MV-4-11 (cell line): ENCODE data around the gene MAGEA2B.
"Not testable (repeated sequence)": the region's sequence is repeated elsewhere in the genome, so short reads cannot be mapped to it uniquely, and the experiment has no call there.

Experiments used
- DNase-seq: peaks from one replicate; lab custom pipeline; 2025; lab: John Stamatoyannopoulos, UW

Gene MAGEA2B

DNA sequence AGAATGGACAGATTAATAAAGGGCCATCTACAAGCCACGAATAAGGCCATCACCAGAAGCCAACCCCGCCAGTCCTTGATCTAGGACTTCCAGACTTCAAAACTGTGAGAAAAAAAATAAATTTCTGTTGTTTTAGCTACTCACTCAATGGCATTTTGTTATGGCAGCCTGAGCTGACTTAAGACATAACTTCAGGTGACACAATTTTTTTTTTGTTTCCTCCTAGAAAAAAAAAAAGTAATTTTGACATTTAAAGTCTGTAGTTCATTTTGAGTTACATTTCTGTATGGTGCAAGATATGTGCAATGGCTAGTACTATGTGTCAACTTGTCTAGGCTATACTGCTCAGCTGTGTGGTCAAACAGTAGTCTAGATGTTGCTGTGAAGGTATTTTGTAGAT lies 44.5 kb downstream of the MAGEA2B start, which contains the start of gene CSAG3:
Gene CSAG3, plus strand, starts transcription at position 301 of the 400 bp plus-strand sequence.
- not testable (repeated sequence) for DNase-seq

DNA sequence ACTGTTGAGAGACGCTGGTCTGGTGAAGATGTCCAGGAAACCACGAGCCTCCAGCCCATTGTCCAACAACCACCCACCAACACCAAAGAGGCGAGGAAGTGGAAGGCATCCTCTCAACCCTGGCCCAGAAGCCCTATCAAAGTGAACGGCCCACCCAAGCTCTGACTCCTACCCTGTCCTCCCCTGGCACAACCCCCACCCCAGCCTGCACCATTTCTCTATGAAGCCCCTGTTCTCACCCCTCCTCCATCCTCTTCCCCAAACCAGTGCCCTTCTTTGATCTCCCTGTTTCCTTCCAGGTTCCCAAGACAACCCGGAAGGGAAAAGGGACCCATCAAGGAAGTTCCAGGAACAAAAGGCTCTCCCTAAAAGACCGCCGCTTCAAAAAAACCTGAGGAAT lies 45.1 kb downstream of the MAGEA2B start:
- DNase-seq, result not testable (repeated sequence)

DNA sequence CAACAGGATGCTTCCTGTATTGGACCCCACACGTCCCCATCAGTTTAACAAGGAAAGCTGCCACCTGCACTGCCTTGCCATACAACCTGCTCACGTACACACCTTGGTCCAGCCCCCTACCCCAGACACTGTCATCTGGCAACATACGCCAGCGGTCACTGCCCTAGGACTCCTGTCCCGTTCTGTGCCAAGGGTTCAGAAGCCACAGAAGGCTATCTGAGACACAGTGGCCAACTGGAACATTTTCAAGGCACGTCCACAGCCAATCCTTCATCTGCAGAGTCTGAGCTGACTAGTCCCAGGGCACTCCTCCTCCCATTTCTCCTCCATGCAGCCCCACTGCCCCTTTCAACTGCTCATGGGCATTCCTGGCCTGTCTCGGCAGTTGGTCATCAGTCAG lies 47.2 kb downstream of the MAGEA2B start:
- not testable (repeated sequence) for DNase-seq

DNA sequence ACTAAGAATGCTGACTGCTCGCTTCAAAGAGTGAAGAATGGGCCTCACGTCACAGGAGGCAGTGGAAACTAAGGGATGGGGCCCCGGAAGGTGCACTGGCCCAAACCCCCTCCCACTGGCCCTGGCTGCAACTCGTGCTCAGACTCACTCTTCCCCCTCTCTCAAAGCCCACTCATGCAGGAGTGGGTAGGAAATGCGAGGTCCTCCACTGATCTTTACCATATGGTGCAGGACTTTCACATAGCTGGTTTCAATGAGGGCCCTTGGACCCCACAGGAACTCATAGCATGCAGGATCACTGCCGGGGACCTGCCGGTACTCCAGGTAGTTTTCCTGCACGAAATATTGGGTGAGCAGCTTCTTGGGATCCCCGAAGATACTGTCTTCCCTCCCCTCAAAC lies 52.1 kb downstream of the MAGEA2B start:
- DNase-seq, result not testable (repeated sequence)
